ENCODE measurements around the gene CCDC8.

DNA sequence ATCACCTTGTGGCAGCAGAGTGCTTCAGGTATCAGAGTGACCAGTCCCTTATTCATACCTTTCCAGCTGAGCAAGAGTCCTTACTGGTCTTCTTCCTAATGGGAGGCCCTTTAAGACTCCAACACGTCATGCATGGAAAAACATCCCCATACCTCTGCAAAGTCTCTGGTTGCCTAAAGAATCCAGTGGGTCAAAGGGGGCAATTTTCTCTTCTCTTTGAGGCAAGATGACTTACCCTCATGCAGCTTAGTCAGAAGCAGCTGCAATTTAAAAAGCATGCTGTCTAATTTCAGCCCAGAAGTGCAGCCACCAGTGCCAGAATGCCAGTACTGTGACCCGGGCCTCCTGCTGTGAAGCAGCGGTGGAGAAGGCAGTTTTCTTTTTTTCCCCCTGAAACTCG lies 47.8 kb downstream of the CCDC8 start:
- TF ChIP-seq GATA2 (IDR thresholded peaks at IDR 0.05; ENCODE audit: low read depth, low read length) (no peak), GATA3 (IDR thresholded peaks at IDR 0.05; ENCODE audit: low read depth, low read length) (no peak)

Data from SH-SY5Y (cell line).